Activated CD4-positive, alpha-beta T cell treated with anti-CD3 and anti-CD28 coated beads, Interleukin-2, amount 50 U/mL, for 4 hours (primary cell): ENCODE measurements around the gene OLFML2B.
"Not testable (repeated sequence)": the region's sequence is repeated elsewhere in the genome, so short reads cannot be mapped to it uniquely, and the experiment has no call there.

Experiments
- DNase-seq, 2 experiments: peaks; one replicate each; pipeline ENCODE4 v3.0.0-alpha.2; 2020

Gene OLFML2B

DNA sequence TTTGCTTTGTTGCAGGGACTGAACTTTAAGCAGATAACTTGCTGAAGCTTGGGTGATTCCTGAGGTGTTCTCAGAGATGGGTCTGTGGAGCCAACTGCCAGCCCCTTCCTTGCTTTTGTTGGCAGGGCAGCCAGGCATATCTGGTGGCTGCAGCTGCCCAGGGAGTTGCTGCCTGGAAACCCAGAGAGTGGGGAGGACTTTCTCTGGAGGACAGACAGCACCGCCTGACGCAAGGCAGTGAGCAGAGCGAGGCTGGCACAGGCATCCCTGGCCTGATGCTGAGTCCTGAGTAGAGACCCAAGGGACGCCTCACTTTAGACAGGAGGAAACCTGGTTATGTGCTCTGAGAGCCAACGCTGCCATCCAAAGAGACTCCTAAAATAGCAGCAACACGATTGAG, 9.8 kb upstream of the OLFML2B start:
- DNase-seq: no peak

DNA sequence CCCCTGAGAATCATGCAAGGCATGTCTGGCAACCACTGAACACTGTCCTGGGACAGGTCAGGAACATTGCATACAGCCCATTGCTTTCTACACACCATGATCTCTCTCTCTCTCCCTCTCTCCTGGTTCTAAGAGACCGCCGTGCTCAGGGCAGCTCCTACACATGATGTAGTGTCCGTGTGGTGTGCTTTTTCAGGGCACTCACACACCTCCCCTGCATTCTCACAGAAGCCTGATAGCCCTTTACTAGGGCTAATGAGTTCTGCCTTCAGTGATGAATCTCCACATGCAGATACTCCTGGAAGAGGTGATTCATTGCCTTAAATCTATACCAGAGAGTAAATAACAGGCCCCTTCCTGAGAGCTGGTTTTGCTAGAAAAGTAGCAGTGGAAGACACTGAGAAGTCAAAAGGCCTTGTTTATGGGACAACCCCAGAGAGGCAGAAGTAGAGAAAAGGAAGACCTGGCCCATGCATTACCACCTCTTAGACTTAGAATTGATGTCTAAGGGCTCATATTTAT, 7.2 kb upstream of the OLFML2B start:
- no peak for DNase-seq

DNA sequence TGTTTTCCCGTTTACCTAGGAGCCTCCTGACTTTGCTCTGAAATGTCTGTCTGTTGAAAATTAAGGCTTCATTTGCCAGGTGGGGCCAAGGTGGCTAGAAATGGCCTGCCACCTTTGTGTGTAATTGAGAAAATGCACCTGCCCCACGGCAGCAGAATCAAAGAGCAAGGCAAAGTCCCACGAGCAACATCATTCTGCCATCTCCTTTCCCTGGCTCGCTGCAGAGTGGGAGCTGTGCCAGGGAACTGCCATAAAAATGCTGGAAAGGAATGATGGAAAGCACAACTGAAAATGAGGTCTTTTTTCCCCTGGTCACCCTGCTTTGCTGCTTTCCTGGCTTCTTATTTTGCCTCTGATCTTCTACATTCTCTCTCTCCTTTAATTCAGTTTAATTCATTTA, 5.5 kb upstream of the OLFML2B start:
- DNase-seq: no peak

DNA sequence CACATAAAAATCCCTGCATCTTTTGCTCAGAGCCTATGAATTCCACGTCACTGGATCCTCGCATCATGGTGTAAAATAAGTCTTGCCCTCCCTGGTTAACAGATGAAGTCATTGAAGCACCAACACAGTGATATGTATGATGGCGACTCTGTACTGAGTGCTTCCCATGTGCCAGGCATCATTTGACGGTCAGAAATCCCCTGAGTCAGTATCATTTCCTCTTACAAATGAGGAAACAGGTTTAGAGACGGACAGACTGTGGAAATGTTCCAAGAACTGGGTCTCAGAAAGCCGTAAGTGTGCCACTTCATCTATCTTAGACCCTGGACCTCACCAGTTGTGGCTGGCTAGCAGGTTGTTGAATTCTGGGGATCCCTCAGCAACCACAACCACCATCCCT, 5.1 kb upstream of the OLFML2B start:
- DNase-seq: no peak

DNA sequence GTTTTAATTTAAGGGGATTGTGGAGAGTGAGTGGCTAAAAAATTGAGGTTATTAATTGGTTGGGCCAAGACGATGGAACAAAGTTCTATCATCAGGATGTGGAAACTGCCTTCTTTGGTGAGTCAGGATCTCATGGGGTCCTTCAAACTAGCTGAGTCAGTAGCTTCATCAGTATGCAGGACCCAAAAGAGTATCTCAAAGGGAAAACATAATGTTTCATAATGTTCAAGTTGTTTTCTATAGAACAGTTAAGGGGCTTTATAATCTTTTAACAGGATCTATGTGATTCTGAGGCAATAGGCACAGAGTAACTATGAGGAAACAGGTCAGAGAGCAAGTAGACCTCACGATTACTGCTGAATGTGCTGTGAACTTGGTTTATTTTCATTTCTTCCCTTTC, 3.2 kb upstream of the OLFML2B start:
- no peak for DNase-seq

DNA sequence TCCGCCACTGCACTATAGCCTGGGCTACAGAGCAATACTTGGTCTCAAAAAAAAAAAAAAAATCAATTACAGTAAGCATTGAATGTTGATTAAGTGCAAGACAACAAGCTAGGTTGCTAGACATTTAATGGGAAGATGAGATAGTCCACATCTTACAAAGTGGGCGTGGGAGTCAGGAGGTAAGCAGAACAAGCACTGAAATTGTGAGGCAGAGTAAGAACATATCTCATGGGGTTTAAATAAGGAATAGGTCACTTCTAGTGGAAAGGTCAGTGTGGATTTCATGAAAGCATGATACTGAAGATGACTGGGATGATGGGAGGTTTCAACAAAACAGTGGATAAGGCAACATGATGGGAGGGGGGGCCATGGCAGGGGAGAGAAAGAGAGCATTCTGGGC, 1.9 kb upstream of the OLFML2B start:
- no peak for DNase-seq

DNA sequence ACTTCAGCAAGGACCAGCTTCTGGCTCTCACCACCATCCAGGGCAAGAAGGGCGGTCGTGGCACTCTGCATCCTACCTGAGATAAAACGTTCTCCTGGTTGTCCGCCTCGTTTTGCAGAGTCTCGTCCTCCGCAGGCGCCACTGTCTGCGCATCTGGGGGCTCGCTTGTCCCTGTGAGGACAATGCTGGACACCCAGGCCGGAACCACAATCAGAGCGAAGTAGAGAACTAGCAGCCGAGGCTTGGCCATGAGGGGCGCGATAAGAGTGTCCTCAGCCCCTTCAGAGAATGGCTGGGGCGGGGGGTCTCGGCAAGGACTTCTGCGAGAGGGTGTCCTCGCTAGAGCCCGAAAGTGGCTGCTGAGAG, 505 bp downstream of the OLFML2B start:
- no peak for DNase-seq

DNA sequence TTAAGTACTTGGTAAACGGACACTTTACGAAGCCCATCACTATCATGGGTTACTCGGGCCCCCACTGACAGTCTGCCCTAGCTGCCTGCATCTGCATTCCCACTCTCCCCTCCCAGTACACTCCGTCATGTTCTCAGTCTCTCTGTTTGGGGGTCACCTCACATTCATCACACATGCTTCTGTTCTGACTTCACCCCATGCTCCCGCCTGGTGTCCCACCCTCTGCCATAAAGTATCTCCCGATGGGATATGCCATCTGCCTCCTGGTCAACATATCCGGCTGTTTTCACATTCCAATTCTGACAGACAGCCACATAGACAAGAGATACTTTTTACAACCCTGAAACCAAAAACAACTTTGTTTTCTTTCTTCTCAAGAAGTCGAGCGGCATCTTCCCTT, 1.0 kb downstream of the OLFML2B start:
- DNase-seq: no peak

DNA sequence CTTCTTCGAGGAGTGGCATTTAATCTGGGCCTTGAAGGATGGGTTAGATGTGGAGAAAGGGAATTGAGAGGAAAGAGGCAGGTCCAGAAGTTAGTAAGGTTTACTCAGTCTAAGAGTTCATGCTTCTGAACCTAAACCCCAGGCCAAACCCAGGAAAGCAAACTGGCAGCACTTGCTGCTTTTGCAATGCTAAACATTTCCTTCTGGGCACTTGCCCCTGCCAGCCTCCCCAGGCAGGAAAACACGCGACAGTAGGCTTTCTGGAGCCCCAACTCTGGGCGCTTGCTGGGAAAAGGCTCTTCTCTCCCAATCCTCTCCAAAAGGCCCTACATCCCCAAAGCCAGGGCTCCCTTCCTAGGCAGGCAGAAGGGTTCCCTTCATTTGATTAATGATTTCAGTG, 2.5 kb downstream of the OLFML2B start:
- no peak for DNase-seq

DNA sequence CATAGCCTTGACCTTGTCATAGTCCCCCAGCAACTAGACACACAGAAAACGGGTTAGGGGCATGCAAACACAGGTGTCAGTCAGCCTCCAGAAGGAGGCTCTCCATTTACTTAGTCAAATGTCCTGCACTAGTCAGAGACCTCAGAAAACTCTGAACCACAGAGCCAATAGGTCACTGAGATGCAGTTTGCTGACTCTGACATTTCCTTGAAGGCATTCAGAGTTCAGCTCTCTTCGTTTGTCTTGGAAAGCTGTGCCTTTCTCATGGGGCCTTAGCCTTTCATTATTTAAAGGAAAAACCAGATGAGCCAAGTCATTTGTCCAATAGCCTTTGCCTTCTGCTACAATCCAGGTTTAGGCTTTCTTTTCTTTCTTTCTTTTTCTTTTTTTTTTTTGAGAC, 3.5 kb downstream of the OLFML2B start:
- no peak for DNase-seq

DNA sequence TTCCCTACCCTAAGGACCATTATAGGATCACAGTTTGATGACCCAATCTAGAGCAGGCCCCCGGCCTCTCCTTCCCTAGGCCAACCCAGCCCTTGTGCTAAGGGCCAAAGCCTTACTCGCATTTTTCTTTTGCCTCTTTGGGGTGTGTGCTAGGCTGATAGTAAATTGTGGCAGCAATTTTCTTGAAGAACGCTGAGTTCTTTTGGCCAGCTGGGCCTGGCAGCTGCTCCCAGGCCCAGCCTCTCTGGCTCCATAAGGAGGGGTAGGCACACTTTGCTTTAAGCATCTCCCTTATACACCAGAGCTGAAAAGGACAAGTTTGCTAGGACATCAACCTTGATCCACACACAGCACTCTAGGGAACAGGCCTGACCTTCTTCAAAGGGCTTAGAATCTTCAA, 4.2 kb downstream of the OLFML2B start:
- no peak for DNase-seq

DNA sequence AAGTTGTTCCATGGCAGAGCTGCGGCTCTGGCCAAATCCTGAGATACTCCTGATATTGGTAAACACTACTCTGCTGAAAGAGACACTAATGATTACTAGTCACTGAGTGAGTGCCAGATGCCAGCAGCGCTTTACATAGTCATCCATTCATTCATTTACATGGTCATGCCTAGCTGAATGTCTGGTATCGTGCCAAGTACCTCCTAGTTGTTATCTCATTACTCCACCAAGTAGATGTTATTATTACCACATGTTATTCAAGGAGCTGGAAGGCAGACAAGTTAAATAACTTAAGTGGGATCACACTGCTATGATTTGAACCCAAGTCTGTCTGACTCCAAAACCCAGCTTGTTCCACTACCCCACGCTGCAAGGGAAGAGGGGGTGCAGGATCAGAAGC, 4.7 kb downstream of the OLFML2B start:
- no peak for DNase-seq

DNA sequence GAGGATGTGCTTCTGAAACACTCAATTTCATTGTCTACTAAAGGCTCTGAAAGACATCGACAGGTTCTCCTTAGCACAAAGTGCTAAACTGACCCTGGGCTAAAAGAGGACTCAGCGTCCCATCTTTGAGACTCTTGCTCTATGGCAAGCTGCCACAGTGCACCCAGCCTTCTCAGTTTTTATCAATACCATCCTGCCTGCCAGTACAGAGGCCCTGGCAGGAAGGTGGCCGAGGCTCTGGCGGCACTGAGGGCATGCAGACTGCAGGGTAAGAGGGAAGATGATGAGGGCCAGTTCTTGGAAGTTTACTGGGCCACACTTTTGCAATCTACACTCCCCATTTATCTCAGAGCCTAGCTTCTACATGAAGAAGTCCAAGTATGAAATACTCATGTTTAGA, 5.3 kb downstream of the OLFML2B start:
- DNase-seq: no peak

DNA sequence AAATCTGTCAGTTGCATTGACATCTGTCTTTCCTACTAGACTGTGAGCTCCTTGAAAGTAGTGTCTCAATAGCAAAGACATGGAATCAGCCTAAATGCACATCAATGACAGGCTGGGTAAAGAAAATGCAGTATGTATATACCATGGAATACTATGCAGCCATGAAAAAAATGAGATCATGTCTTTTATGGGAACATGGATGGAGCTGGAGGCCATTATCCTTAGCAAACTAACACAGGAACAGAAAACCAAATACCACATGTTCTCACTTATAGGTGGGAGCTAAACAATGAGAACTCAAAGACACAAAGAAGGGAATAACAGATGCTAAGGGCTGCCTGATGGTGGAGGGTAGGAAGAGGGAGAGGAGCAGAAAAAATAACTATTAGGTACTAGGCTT, 5.9 kb downstream of the OLFML2B start:
- DNase-seq: not testable (repeated sequence)

DNA sequence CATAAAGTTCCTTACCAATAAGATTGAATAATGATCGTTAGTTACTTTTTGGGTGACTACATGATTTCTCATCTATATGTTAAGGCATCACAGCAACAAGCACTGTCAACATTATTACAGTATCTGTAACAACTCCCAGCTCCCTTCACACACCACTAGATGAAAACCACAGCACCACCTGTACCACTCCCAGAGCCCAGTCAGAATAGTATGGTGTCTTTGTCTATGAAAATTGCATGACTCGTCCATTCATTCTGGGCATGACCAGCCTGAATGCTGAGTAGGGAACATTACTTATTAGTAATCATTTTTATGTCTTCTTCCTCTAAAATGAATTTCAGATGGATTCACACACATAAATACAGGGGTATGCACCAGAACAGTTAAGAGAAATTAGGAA, 7.0 kb downstream of the OLFML2B start:
- DNase-seq: no peak

DNA sequence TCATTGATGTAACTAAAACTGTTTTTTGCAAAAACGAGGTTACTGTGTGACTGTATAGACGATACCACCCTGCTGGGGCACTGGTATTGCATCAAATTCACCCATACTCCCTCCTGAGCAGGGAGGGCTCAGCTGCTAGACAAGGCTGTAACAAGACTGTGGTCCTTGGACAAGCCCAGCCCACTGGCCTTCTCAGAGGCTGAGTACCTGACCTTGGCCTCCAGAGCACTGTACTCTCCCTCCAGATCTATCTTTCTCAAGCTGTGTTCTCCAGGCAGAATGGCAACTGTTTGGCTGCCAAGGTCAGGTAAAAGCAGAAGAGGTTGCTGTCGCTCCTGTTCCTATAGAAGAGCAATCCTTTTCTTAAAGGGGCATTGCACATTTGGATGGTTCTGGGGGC, 8.5 kb downstream of the OLFML2B start:
- DNase-seq: no peak

DNA sequence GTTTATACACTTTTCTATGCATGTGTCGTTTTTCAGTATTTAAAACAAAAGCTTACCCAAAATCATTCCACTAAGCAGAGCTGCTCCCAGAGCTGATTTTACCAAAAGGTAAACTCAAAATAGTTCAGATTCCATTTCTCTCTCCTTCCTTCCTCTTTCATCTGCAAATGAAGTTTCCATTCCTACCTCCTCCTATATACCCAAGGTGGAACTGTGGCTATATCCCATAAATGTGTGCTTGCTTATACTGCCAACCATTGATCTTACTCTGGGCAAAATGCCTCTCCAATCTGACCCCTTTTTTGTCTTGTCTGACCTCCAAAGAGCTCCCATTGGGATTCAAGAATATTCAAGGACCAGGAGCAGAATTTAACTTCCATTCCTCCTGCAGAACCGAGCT, 9.5 kb downstream of the OLFML2B start:
- DNase-seq: no peak

DNA sequence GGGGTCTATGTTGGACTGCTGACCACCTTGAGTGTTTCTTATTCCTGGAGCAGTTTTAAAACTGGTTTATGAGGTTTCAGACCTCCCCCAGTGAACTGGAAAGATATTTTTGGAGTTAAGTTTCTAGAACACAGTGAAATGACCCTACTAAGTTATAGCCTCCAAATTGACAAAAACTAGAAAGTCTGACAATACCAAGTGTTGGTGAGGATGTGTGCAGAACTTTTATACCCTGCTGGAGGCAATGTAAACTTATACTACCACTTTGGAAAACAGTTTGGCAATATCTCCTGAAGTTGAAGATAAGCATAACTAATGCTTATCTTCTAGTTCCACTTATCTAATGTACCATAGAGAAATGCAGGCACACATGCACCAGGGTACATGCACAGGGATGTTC, 10.4 kb downstream of the OLFML2B start:
- DNase-seq: no peak

DNA sequence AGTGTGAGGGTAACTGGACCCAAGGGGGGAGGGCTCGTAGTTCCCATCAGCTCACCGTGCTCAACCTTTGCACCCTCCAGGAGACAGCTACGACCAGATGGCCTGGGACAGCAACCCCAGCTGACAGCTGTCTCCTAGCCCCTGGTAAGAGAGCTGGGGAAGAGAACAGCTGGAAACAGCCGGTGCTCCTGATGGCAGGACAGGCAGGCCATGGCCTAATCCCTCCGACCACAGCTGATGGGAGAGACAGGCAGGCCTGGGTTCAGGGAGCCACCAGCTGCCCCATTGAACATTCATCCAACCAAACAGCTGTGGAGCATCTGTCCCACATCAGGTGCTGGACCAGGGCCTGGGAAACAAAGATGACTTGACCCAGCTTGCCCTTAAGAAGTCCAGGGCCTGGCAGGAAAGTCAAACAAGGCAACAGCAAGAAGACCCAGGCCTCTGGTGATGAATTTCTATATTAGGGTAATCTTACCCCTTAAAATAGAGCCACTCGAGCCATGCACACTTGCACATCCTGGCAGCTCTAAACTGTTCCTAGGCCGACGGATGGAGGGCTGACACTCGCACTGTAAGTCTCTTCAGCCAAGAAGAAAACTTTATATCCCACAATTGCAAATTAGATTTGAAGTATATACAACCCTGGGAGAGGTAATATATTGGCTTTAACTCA, 12.2 kb downstream of the OLFML2B start:
- no peak for DNase-seq

DNA sequence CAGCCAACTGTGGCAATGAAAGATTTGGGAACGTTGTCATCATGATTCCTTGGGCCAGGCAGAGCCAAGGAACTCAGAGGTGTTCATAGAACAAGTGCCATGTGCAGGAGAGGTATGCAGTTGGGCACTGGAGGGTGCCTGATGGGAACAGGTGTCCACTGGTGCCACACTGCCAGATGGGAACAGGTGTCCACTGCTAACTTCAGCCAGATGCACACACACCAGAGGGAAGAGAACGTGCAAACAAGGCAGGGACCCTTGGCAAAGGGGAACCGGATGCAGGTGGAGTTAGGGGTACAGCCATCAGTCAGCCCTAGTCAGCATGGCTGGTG, 13.5 kb downstream of the OLFML2B start:
- no peak for DNase-seq

DNA sequence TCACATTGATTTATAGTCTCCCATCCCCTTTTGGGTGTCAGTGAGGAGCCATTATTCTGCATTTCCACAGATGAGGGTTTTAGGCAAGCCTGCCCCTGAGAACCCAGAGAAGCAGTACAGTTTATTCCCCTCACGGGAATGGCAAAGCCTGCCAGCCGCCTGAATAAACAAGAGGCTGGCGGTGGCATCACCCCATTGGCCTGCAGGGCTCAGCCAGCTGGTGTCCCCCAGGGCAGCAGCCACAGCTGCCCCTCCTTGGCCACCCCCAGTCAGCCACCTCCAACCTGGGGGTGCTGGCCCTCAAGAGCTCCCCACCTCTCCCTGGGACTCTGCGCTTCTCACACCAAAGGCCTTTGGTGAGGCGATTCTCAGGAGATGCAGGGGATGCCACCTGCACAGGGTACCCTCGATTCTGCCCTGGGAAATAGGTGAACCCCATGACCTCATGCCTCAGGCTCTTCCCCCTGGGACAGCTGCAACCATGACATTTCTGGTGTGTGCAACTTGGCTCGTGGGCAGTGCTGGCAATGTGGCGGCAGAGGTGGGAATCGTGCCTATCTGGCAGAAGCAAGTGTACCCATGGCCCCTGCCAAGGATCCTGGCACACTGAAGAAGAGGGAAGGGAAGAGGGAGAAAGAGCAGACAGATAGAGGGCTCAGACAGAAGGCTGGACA, 14.0 kb downstream of the OLFML2B start:
- no peak for DNase-seq

DNA sequence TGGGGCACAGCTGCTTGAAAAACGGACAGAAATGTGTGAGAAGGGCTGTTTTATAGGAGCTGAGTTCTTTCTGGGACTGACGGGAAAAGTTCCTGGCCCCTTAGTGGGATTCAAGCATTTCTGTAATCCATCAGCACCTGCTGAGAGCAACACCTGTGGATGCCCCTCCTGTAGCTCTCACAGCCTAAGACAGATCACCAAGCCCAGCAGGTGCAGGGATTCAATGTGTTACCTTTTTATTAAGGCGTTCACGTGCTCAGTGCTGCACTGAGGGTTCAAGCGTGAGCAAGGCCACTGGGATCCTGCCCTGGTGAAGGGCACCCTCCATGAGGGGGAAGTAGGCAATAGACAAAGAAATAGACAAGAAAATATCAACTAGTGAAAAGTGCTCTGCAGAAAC, 14.9 kb downstream of the OLFML2B start:
- DNase-seq: no peak

DNA sequence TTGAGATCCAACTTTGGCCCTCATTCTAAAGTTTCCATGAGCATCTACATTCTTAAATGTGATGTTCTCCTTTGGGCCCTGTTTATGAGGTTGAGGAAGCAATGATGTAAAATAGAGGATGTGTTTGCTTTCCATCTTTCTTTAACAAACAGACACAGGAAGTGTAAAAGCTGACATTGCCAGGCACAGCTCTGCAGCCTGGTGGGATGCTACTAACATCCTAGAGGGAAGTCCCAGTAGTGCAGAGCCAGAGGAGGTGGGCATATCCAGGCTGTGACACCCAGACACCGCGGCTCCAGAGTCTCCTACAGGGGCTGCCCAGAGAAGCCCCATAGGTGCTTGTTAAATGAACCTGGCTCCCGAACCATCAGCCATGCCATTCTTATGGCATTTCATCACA, 16.2 kb downstream of the OLFML2B start:
- DNase-seq: no peak

DNA sequence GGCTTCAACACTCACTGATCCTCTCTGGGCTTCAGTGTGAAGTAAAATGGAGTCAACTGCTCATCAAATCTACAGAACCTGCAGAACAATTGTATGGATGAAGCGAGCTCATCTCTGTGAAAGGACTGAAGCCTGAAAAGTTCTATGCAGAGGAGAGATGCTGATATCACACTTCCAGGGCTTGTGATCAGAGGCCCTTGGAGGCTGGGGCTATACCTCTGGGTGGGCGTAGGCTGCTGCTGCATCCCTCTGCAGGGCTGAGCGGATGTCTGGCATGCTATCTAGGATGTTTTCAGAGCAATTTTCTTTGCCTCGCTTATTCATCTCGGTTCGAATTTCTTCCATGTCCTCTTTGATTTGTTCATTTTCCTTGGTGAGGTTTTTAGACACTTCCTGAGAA, 17.6 kb downstream of the OLFML2B start:
- no peak for DNase-seq

DNA sequence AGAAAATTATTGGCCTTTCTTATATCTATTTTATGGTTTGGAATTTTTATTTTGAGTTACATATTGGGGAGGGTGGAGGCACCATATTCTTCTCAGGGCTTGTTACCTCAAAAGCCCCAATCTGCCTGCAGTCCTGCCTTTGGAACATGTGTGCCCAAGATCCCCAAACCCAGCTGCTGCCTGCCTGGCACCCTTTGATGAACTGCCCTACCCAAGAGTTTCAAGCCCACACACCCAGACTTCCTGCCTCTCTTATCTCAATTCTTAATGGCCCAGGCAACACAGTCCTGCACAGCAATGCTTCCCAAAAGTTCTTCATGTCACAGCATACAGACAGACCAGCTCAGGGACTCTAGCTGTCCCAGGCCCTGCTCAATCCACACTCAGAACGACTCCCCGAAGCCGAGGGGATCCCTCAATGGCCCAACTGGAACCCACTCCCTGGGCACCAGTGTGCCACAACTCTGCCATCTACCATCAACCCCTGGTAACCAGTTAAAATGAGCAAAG, 19.2 kb downstream of the OLFML2B start:
- no peak for DNase-seq
